A549 (cell line): ENCODE results near the gene GABPA. TPM values are rescaled to one million over a fixed set of nuclear protein-coding genes. Genes with fewer than 3 reads are reported as not detected.

Experiments used
- ATAC-seq, 2 experiments: fragments of 200-7000 bp in 1 of 2; fragments of >200 bp in 1 of 2; cut with Nextera tagmentation in 1 of 2; cut with Tn5 transposase in 1 of 2; 3 replicates each; pipeline versions ENCODE4 v1.8.0 to v1.9.1; 2018 to 2020; ENCODE audit warnings: mild to moderate bottlenecking in 1 of 2, moderate library complexity in 1 of 2
- CTCF ChIA-PET: fragments of 300-600 bp; sonication (Branson Sonifier 250); formaldehyde crosslinking; extraction: SDS; loops from one replicate; lab custom pipeline; 2021; ENCODE audit warnings: antibody characterized with exemption, inconsistent platforms; lab: Yijun Ruan, JAX
- POLR2A ChIA-PET: fragments of 350-600 bp; formaldehyde crosslinking; extraction: SDS; loops from one replicate; lab custom pipeline; 2021; ENCODE audit warnings: antibody characterized with exemption, inconsistent platforms; lab: Yijun Ruan, JAX
- DNase-seq, 2 experiments: peaks; one replicate each; pipeline versions ENCODE4 v3.0.0 to v3.0.0-alpha.2; 2011 to 2016; ENCODE audit warnings: low read depth in 1 of 2, low spot score in 1 of 2
- FAIRE-seq: peaks from 2 replicates; lab custom pipeline; 2011; peaks lifted over from hg19 to GRCh38; lab: Jason Lieb, UNC
- H3K27ac ChIP-seq, 2 experiments: fragments of >200 bp; sonication (Bioruptor Twin); formaldehyde crosslinking; 3 replicates each; pipeline ENCODE4 v1.5.1; 2016 to 2017
- H3K4me1 ChIP-seq: fragments of >200 bp; sonication (Bioruptor Twin); formaldehyde crosslinking; 3 replicates; pipeline ENCODE4 v1.6.1; 2016
- H3K4me2 ChIP-seq: fragments of >200 bp; sonication (Bioruptor Twin); formaldehyde crosslinking; 3 replicates; pipeline ENCODE4 v1.6.1; 2016
- H3K4me3 ChIP-seq: fragments of >200 bp; sonication (Bioruptor Twin); formaldehyde crosslinking; 3 replicates; pipeline ENCODE4 v1.5.1; 2016
- H3K9me3 ChIP-seq: fragments of >200 bp; sonication (Bioruptor Twin); formaldehyde crosslinking; 3 replicates; pipeline ENCODE4 v1.6.1; 2016
- CBX2 ChIP-seq: fragments of 200-600 bp; sonication (generic); IDR thresholded peaks from 2 replicates; pipeline ENCODE4 v1.6.1; 2016; ENCODE audit warnings: low read depth, mild to moderate bottlenecking, borderline replicate concordance
- CBX8 ChIP-seq: fragments of 200-600 bp; sonication (generic); IDR thresholded peaks from 2 replicates; pipeline ENCODE4 v1.6.1; 2016
- EHF ChIP-seq: fragments of 250-450 bp; sonication (Bioruptor Pico); IDR thresholded peaks from 2 replicates; pipeline ENCODE4 v1.5.0; 2020; ENCODE audit warnings: mild to moderate bottlenecking
- EHMT2 ChIP-seq: fragments of 200-600 bp; sonication (generic); IDR thresholded peaks from 2 replicates; pipeline ENCODE4 v1.6.1; 2016; ENCODE audit warnings: antibody characterized with exemption, low read depth, mild to moderate bottlenecking, moderate library complexity
- FOSB ChIP-seq: fragments of 250-450 bp; sonication (Bioruptor Pico); IDR thresholded peaks from 2 replicates; pipeline ENCODE4 v1.5.0; 2020; ENCODE audit warnings: mild to moderate bottlenecking, moderate library complexity
- HOXA7 ChIP-seq: fragments of 250-450 bp; sonication (Bioruptor Pico); IDR thresholded peaks from 2 replicates; pipeline ENCODE4 v1.5.0; 2020; ENCODE audit warnings: mild to moderate bottlenecking, moderate library complexity
- HOXB13 ChIP-seq: fragments of 250-450 bp; sonication (Bioruptor Pico); IDR thresholded peaks from 2 replicates; pipeline ENCODE4 v1.5.0; 2020; ENCODE audit warnings: low read depth, mild to moderate bottlenecking, moderate library complexity
- HOXB5 ChIP-seq: fragments of 250-450 bp; sonication (Bioruptor Pico); IDR thresholded peaks from 2 replicates; pipeline ENCODE4 v1.5.0; 2020; ENCODE audit warnings: mild to moderate bottlenecking, moderate library complexity
- JUNB ChIP-seq: fragments of >200 bp; sonication (Bioruptor Twin); formaldehyde crosslinking; IDR thresholded peaks from 2 replicates; pipeline ENCODE4 v1.6.1; 2016
- KDM1A ChIP-seq: fragments of 200-600 bp; sonication (generic); IDR thresholded peaks from 2 replicates; pipeline ENCODE4 v1.6.1; 2016; ENCODE audit warnings: low read depth, mild to moderate bottlenecking
- NFE2L2 ChIP-seq: fragments of 150-350 bp; conservative IDR thresholded peaks from 2 replicates; pipeline ENCODE4 v1.6.1; 2014; ENCODE audit warnings: low read length
- NPAS2 ChIP-seq: fragments of 250-450 bp; sonication (Bioruptor Pico); IDR thresholded peaks from 2 replicates; pipeline ENCODE4 v1.8.0; 2022; ENCODE audit warnings: mild to moderate bottlenecking, moderate library complexity, borderline replicate concordance
- NR3C1 ChIP-seq: fragments of >200 bp; sonication (Bioruptor Twin); formaldehyde crosslinking; IDR thresholded peaks from 3 replicates; pipeline ENCODE4 v1.6.1; 2017
- PBX3 ChIP-seq: IDR thresholded peaks from 2 replicates; pipeline ENCODE4 v1.6.1; 2012
- RAD21 ChIP-seq, 2 experiments: fragments of >200 bp in 1 of 2; sonication (Bioruptor Twin) in 1 of 2; formaldehyde crosslinking in 1 of 2; IDR thresholded peaks in 1 of 2; conservative IDR thresholded peaks in 1 of 2; 2 replicates in 1 of 2; 3 replicates in 1 of 2; pipeline ENCODE4 v1.6.1; 2012 to 2018; ENCODE audit warnings: inconsistent platforms in 1 of 2
- RARB ChIP-seq: fragments of 250-450 bp; sonication (Bioruptor Pico); IDR thresholded peaks from 2 replicates; pipeline ENCODE4 v1.8.0; 2021; ENCODE audit warnings: mild to moderate bottlenecking, moderate library complexity
- RNF2 ChIP-seq: fragments of 200-600 bp; sonication (generic); IDR thresholded peaks from 2 replicates; pipeline ENCODE4 v1.6.1; 2016; ENCODE audit warnings: low read depth, mild to moderate bottlenecking, antibody characterized with exemption, moderate library complexity, borderline replicate concordance
- SMC3 ChIP-seq: fragments of >200 bp; sonication (Bioruptor Twin); formaldehyde crosslinking; IDR thresholded peaks from 3 replicates; pipeline ENCODE4 v1.6.1; 2018; ENCODE audit warnings: inconsistent platforms
- TFCP2L1 ChIP-seq: fragments of 250-450 bp; sonication (Bioruptor Pico); IDR thresholded peaks from 2 replicates; pipeline ENCODE4 v1.5.0; 2021; ENCODE audit warnings: mild to moderate bottlenecking
- ZNF302 ChIP-seq: fragments of 250-450 bp; sonication (Bioruptor Pico); IDR thresholded peaks from 2 replicates; pipeline ENCODE4 v1.9.0; 2021; ENCODE audit warnings: inconsistent platforms, mild to moderate bottlenecking, moderate library complexity
- WGBS: methylation state at CpG from one replicate; pipeline ENCODE4 v1.1.6; 2017; ENCODE audit errors: missing lambda C conversion rate; 5-methylcytosine and 5-hydroxymethylcytosine counted together
- polyA plus RNA-seq, 4 experiments: library from polyadenylated mRNA; depleted of rRNA in 3 of 4; stranded (reverse); fragments of >200 nt; fragmentation: RNase III in 1 of 4; extraction: RNeasy Plus Mini Kit Qiagen cat#74134 plus additional on column Dnase treatment in 1 of 4; gene quantifications; 2 replicates in 3 of 4; 3 replicates in 1 of 4; pipeline ENCODE4 v1.2.3, GENCODE V29; 2011 to 2017
- TF ChIP-seq, protein P1 (sequence below): fragments of 250-450 bp; sonication (Bioruptor Pico); IDR thresholded peaks from 2 replicates; pipeline ENCODE4 v1.5.0; 2020; ENCODE audit warnings: low read depth, mild to moderate bottlenecking, moderate library complexity
- TF ChIP-seq, protein P2 (sequence below): fragments of 200-600 bp; sonication (generic); IDR thresholded peaks from 2 replicates; pipeline ENCODE4 v1.6.1; 2016; ENCODE audit warnings: antibody characterized with exemption, mild to moderate bottlenecking, moderate library complexity
- TF ChIP-seq, protein P3 (sequence below): IDR thresholded peaks from 2 replicates; pipeline ENCODE4 v1.6.1; 2012; ENCODE audit warnings: low read depth, borderline replicate concordance
- TF ChIP-seq, protein P4 (sequence below): fragments of >200 bp; sonication (Bioruptor Twin); formaldehyde crosslinking; IDR thresholded peaks from 3 replicates; pipeline ENCODE4 v1.6.1; 2016
- TF ChIP-seq, protein P5 (sequence below): fragments of 150-350 bp; IDR thresholded peaks from 2 replicates; pipeline ENCODE4 v1.6.1; 2014; ENCODE audit warnings: low read depth, mild to moderate bottlenecking, low read length

GABPA gene
- polyA plus RNA-seq, 2 of the 4 experiments (the other 2 are of a cell fraction): 7.3 to 17.3 TPM

- 94% methylated on average over 3 of the region's 3 CpGs for WGBS
- CTCF ChIA-PET: interaction anchor here (1.6 to 2.3 kb wide), 2 partner anchors 114 kb away, joined by 7 to 8 read pairs; no protein-coding TSS in a partner anchor
- no peak overlapping the region for H3K4me2 ChIP-seq
- no peak for ATAC-seq
- no peak for FAIRE-seq
- DNase-seq: no peak
- no peak for TF ChIP-seq JUNB
- no peak for TF ChIP-seq EHF
- TF ChIP-seq KDM1A: no peak
- TF ChIP-seq RARB (CRISPR knock-in tag): no peak
- no peak for TF ChIP-seq SMC3
- TF ChIP-seq CBX2: no peak
- TF ChIP-seq, protein P1, sequence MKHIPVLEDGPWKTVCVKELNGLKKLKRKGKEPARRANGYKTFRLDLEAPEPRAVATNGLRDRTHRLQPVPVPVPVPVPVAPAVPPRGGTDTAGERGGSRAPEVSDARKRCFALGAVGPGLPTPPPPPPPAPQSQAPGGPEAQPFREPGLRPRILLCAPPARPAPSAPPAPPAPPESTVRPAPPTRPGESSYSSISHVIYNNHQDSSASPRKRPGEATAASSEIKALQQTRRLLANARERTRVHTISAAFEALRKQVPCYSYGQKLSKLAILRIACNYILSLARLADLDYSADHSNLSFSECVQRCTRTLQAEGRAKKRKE (CRISPR knock-in tag): no peak
- TF ChIP-seq EHMT2: no peak
- no peak for TF ChIP-seq HOXB13 (CRISPR knock-in tag)
- TF ChIP-seq, protein P2, sequence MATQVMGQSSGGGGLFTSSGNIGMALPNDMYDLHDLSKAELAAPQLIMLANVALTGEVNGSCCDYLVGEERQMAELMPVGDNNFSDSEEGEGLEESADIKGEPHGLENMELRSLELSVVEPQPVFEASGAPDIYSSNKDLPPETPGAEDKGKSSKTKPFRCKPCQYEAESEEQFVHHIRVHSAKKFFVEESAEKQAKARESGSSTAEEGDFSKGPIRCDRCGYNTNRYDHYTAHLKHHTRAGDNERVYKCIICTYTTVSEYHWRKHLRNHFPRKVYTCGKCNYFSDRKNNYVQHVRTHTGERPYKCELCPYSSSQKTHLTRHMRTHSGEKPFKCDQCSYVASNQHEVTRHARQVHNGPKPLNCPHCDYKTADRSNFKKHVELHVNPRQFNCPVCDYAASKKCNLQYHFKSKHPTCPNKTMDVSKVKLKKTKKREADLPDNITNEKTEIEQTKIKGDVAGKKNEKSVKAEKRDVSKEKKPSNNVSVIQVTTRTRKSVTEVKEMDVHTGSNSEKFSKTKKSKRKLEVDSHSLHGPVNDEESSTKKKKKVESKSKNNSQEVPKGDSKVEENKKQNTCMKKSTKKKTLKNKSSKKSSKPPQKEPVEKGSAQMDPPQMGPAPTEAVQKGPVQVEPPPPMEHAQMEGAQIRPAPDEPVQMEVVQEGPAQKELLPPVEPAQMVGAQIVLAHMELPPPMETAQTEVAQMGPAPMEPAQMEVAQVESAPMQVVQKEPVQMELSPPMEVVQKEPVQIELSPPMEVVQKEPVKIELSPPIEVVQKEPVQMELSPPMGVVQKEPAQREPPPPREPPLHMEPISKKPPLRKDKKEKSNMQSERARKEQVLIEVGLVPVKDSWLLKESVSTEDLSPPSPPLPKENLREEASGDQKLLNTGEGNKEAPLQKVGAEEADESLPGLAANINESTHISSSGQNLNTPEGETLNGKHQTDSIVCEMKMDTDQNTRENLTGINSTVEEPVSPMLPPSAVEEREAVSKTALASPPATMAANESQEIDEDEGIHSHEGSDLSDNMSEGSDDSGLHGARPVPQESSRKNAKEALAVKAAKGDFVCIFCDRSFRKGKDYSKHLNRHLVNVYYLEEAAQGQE: no peak
- TF ChIP-seq PBX3: no peak
- no peak for TF ChIP-seq CBX8
- TF ChIP-seq, protein P3, sequence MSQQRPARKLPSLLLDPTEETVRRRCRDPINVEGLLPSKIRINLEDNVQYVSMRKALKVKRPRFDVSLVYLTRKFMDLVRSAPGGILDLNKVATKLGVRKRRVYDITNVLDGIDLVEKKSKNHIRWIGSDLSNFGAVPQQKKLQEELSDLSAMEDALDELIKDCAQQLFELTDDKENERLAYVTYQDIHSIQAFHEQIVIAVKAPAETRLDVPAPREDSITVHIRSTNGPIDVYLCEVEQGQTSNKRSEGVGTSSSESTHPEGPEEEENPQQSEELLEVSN: no peak
- TF ChIP-seq TFCP2L1 (CRISPR knock-in tag): no peak
- TF ChIP-seq NPAS2: no peak
- TF ChIP-seq NFE2L2: no peak
- TF ChIP-seq RAD21 (conservative IDR thresholded peaks at IDR 0.05 in 1 of 2, IDR thresholded peaks at IDR 0.05 in 1 of 2): no peak
- TF ChIP-seq, all 56 proteins: peak for 0
- no peak overlapping the region for H3K4me3 ChIP-seq
- POLR2A ChIA-PET: no interaction called here
- H3K9me3 ChIP-seq: no peaks in the 10 kb centered on the region
- H3K27ac ChIP-seq: no peak overlapping the region
- H3K4me1 ChIP-seq: no peaks in the 10 kb centered on the region
These were observed 12.1 kb upstream of the GABPA start for GRCh38 chr21:25722631-25723030.

GRCh38 chr21:25732091-25732760, 2.5 kb upstream of the GABPA start:
- Histone ChIP-seq H3K4me1 (peaks cover 8% of the 10 kb centered on the region; the same call in 1 of the 3 replicates), H3K4me2 (no peak overlapping the region), H3K4me3 (no peak overlapping the region), H3K27ac (no peak overlapping the region), H3K9me3 (no peaks in the 10 kb centered on the region)
- ChIA-PET CTCF (no interaction called here), POLR2A (no interaction called here)
- WGBS: 91% methylated on average over 6 of the region's 6 CpGs
- TF ChIP-seq, protein P4, sequence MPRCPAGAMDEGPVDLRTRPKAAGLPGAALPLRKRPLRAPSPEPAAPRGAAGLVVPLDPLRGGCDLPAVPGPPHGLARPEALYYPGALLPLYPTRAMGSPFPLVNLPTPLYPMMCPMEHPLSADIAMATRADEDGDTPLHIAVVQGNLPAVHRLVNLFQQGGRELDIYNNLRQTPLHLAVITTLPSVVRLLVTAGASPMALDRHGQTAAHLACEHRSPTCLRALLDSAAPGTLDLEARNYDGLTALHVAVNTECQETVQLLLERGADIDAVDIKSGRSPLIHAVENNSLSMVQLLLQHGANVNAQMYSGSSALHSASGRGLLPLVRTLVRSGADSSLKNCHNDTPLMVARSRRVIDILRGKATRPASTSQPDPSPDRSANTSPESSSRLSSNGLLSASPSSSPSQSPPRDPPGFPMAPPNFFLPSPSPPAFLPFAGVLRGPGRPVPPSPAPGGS: no peak
- TF ChIP-seq SMC3 (no peak), HOXB5 (CRISPR knock-in tag) (no peak), HOXA7 (CRISPR knock-in tag) (no peak), RNF2 (no peak), NR3C1 (no peak), JUNB (no peak), KDM1A (no peak), PBX3 (no peak), ZNF302 (no peak), FOSB (CRISPR knock-in tag) (no peak)
- TF ChIP-seq, protein P5, sequence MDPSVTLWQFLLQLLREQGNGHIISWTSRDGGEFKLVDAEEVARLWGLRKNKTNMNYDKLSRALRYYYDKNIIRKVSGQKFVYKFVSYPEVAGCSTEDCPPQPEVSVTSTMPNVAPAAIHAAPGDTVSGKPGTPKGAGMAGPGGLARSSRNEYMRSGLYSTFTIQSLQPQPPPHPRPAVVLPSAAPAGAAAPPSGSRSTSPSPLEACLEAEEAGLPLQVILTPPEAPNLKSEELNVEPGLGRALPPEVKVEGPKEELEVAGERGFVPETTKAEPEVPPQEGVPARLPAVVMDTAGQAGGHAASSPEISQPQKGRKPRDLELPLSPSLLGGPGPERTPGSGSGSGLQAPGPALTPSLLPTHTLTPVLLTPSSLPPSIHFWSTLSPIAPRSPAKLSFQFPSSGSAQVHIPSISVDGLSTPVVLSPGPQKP: no peak
- ATAC-seq (no peak), FAIRE-seq (no peak), DNase-seq (no peak)
